ENCODE results near the gene FAM149A.

- TF ChIP-seq POLR2A (IDR thresholded peaks at IDR 0.05) (no peak), CTCF (IDR thresholded peaks at IDR 0.05) (no peak)
These were observed 23.2 kb upstream of the FAM149A start for GRCh38 chr4:186081202-186081807.

All from tibial nerve (tissue), 3 donors.